Astrocyte (in vitro differentiated cells and primary cell): ENCODE data around the gene PCSK2. TPM values are rescaled to one million over a fixed set of nuclear protein-coding genes. Genes with fewer than 3 reads are reported as not detected.

Experiments used
- DNase-seq: peaks from one replicate; pipeline ENCODE4 v3.0.0-alpha.2; 2010; ENCODE audit warnings: low read depth
- FAIRE-seq: peaks from 2 replicates; lab custom pipeline; 2011; peaks lifted over from hg19 to GRCh38; lab: Jason Lieb, UNC
- H2AFZ ChIP-seq: 2 replicates; pipeline ENCODE4 v1.6.0; 2012; ENCODE audit warnings: low read depth, low read length, inconsistent platforms
- H3K27ac ChIP-seq: 2 replicates; pipeline ENCODE4 v1.5.1; 2011; ENCODE audit warnings: low read depth, low read length, inconsistent platforms
- H3K27me3 ChIP-seq: 2 replicates; pipeline ENCODE4 v1.6.0; 2011; ENCODE audit warnings: low read length, inconsistent platforms; ENCODE audit not compliant: insufficient read depth
- H3K36me3 ChIP-seq: 2 replicates; pipeline ENCODE4 v1.5.1; 2011; ENCODE audit warnings: low read length, inconsistent platforms; ENCODE audit not compliant: insufficient read depth
- H3K4me1 ChIP-seq: 2 replicates; pipeline ENCODE4 v1.5.1; 2011; ENCODE audit warnings: low read length, inconsistent platforms; ENCODE audit not compliant: insufficient read depth
- H3K4me2 ChIP-seq: 2 replicates; pipeline ENCODE4 v1.6.0; 2012; ENCODE audit warnings: low read length, inconsistent platforms
- H3K4me3 ChIP-seq: 2 replicates; pipeline ENCODE4 v1.5.1; 2011; ENCODE audit warnings: low read depth, mild to moderate bottlenecking, low read length, inconsistent platforms; ENCODE audit not compliant: insufficient read depth
- H3K79me2 ChIP-seq: 2 replicates; pipeline ENCODE4 v1.6.0; 2012; ENCODE audit warnings: mild to moderate bottlenecking, low read length, inconsistent platforms; ENCODE audit not compliant: insufficient read depth
- H3K9ac ChIP-seq: 2 replicates; pipeline ENCODE4 v1.6.0; 2012; ENCODE audit warnings: mild to moderate bottlenecking, low read length, inconsistent platforms
- H3K9me3 ChIP-seq: 2 replicates; pipeline ENCODE4 v1.5.1; 2012; ENCODE audit warnings: low read depth, mild to moderate bottlenecking, low read length, inconsistent platforms; ENCODE audit not compliant: insufficient read depth
- H4K20me1 ChIP-seq: 2 replicates; pipeline ENCODE4 v1.6.0; 2012; ENCODE audit warnings: low read length, inconsistent platforms; ENCODE audit not compliant: insufficient read depth
- H3K27ac Mint-ChIP-seq: one replicate; pipeline ENCODE4 v1.8.0; 2021; ENCODE audit warnings: mild to moderate bottlenecking, mixed read lengths; ENCODE audit not compliant: unreplicated experiment
- H3K27me3 Mint-ChIP-seq: one replicate; pipeline ENCODE4 v1.8.0; 2021; ENCODE audit warnings: low read depth, mixed read lengths; ENCODE audit not compliant: unreplicated experiment
- H3K36me3 Mint-ChIP-seq: one replicate; pipeline ENCODE4 v1.8.0; 2021; ENCODE audit warnings: low read depth, mixed read lengths; ENCODE audit not compliant: unreplicated experiment
- H3K4me1 Mint-ChIP-seq: one replicate; pipeline ENCODE4 v1.8.0; 2021; ENCODE audit warnings: low read depth, mixed read lengths; ENCODE audit not compliant: unreplicated experiment
- H3K4me3 Mint-ChIP-seq: one replicate; pipeline ENCODE4 v1.8.0; 2021; ENCODE audit warnings: mild to moderate bottlenecking, moderate library complexity, mixed read lengths; ENCODE audit not compliant: unreplicated experiment
- H3K9me3 Mint-ChIP-seq: one replicate; pipeline ENCODE4 v1.8.0; 2021; ENCODE audit warnings: mild to moderate bottlenecking, mixed read lengths; ENCODE audit not compliant: unreplicated experiment
- EZH2 ChIP-seq: IDR thresholded peaks from 2 replicates; pipeline ENCODE4 v1.6.1; 2012; ENCODE audit warnings: mild to moderate bottlenecking, low read length, inconsistent platforms; ENCODE audit not compliant: insufficient read depth
- total RNA-seq: library from RNA; stranded (reverse); gene quantifications from 2 replicates; pipeline ENCODE4 v1.2.1, GENCODE V29; 2021
- TF ChIP-seq, protein P1 (sequence below): IDR thresholded peaks from 2 replicates; pipeline ENCODE4 v1.5.1; 2011; ENCODE audit warnings: low read depth, mild to moderate bottlenecking, inconsistent platforms, low read length, moderate library complexity; ENCODE audit not compliant: insufficient read depth

The PCSK2 gene
- total RNA-seq, 1 donor from 2014 or later = not detected

DNA sequence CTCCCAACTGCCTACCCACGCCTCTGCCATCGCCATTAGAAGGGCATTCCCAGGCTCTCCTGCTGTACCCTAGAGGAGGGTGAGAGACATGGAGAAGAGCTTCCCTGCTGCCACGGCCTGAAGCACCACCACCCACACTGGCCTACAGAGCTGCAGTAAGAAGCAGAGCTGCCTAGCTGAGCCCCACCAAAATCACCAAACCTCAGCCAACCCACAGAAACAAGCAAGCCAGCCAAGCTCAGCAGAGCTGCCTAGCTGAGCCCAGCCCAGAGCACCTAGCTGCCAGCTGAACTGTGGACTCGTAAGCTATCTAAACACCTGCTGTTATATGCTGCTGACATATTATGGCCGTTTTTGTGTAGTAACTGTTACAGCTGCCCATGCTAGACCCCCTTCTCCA is 149.2 kb downstream of the PCSK2 start:
- FAIRE-seq (no peak), DNase-seq (no peak)
- no peak overlapping the region for H2AFZ ChIP-seq
- H3K4me2 ChIP-seq = no peak overlapping the region
- TF ChIP-seq, protein P1, sequence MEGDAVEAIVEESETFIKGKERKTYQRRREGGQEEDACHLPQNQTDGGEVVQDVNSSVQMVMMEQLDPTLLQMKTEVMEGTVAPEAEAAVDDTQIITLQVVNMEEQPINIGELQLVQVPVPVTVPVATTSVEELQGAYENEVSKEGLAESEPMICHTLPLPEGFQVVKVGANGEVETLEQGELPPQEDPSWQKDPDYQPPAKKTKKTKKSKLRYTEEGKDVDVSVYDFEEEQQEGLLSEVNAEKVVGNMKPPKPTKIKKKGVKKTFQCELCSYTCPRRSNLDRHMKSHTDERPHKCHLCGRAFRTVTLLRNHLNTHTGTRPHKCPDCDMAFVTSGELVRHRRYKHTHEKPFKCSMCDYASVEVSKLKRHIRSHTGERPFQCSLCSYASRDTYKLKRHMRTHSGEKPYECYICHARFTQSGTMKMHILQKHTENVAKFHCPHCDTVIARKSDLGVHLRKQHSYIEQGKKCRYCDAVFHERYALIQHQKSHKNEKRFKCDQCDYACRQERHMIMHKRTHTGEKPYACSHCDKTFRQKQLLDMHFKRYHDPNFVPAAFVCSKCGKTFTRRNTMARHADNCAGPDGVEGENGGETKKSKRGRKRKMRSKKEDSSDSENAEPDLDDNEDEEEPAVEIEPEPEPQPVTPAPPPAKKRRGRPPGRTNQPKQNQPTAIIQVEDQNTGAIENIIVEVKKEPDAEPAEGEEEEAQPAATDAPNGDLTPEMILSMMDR = no peak
- no peak for TF ChIP-seq EZH2
- H3K27ac ChIP-seq = no peak overlapping the region
- H3K4me3 Mint-ChIP-seq = no peak overlapping the region
- no peaks in the 10 kb centered on the region for H3K27me3 ChIP-seq
- H3K36me3 Mint-ChIP-seq = no peaks in the 10 kb centered on the region
- H3K9me3 ChIP-seq = no peaks in the 10 kb centered on the region
- no peaks in the 10 kb centered on the region for H3K79me2 ChIP-seq
- H3K27ac Mint-ChIP-seq = no peak overlapping the region
- H3K36me3 ChIP-seq = no peaks in the 10 kb centered on the region
- H3K9me3 Mint-ChIP-seq = no peaks in the 10 kb centered on the region
- no peaks in the 10 kb centered on the region for H4K20me1 ChIP-seq
- H3K4me1 ChIP-seq = no peaks in the 10 kb centered on the region
- no peaks in the 10 kb centered on the region for H3K4me1 Mint-ChIP-seq
- H3K27me3 Mint-ChIP-seq = peaks cover 8% of the 10 kb centered on the region
- no peak overlapping the region for H3K9ac ChIP-seq
- no peak overlapping the region for H3K4me3 ChIP-seq

DNA sequence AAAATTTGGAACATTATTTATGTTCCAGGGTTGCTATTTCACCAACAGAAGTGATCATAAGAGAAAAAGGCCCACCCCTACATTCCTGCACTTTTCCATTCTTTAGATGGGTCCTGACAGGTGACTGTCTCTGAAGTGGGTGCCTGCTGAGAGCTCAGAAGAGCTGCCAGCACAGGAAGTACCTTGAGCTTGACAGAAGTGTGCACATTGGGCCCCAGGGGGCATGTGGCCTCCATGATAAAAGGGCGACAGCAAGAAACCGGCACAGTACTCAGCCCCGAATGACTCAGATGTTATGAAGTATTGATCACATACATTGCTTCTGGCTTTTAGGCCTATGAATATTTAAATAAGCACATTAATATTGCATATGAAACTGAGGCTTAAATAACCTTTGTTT is 150.4 kb downstream of the PCSK2 start:
- Histone ChIP-seq H3K79me2 (no peaks in the 10 kb centered on the region), H3K4me3 (no peak overlapping the region), H3K36me3 (no peaks in the 10 kb centered on the region), H3K9ac (no peak overlapping the region), H3K4me1 (no peaks in the 10 kb centered on the region), H2AFZ (no peak overlapping the region), H3K4me2 (no peak overlapping the region), H4K20me1 (no peaks in the 10 kb centered on the region), H3K27ac (no peak overlapping the region), H3K27me3 (no peaks in the 10 kb centered on the region), H3K9me3 (no peaks in the 10 kb centered on the region)
- Mint-ChIP-seq H3K4me3 (no peak overlapping the region), H3K9me3 (no peaks in the 10 kb centered on the region), H3K27ac (no peak overlapping the region), H3K27me3 (peaks cover 8% of the 10 kb centered on the region), H3K4me1 (no peaks in the 10 kb centered on the region), H3K36me3 (no peaks in the 10 kb centered on the region)
- DNase-seq (no peak), FAIRE-seq (no peak)
- TF ChIP-seq, protein P1 = no peak
- TF ChIP-seq EZH2 = no peak

DNA sequence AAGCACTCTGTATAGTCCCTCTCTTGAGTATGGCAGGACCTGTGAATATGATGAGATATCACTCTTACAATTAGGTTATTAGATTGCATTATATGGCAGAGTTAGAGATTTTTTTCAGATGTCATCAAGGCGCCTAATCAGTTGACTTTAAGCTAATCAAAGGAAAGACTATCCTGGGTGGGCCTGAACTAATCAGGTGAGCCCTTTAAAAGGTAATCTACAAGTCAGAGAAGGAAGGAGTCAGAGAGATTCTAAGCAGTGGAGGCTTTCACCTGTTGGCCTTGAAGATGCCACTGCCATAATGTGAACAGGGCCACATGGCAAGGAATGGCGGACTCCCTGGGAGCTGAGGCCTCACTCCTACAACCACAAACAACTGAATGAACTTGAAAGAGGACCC is 152.8 kb downstream of the PCSK2 start:
- TF ChIP-seq EZH2 = no peak
- TF ChIP-seq, protein P1 = no peak
- no peak overlapping the region for H3K4me3 ChIP-seq
- no peaks in the 10 kb centered on the region for H3K27me3 ChIP-seq
- no peak overlapping the region for H2AFZ ChIP-seq
- H3K27me3 Mint-ChIP-seq = peaks cover 3% of the 10 kb centered on the region
- FAIRE-seq = no peak
- no peaks in the 10 kb centered on the region for H3K9me3 Mint-ChIP-seq
- DNase-seq = no peak
- H3K36me3 ChIP-seq = no peaks in the 10 kb centered on the region
- no peaks in the 10 kb centered on the region for H4K20me1 ChIP-seq
- no peaks in the 10 kb centered on the region for H3K79me2 ChIP-seq
- H3K27ac Mint-ChIP-seq = no peak overlapping the region
- no peak overlapping the region for H3K27ac ChIP-seq
- H3K4me1 Mint-ChIP-seq = no peaks in the 10 kb centered on the region
- H3K9ac ChIP-seq = no peak overlapping the region
- no peaks in the 10 kb centered on the region for H3K9me3 ChIP-seq
- no peak overlapping the region for H3K4me2 ChIP-seq
- H3K4me3 Mint-ChIP-seq = no peak overlapping the region
- no peaks in the 10 kb centered on the region for H3K36me3 Mint-ChIP-seq
- no peaks in the 10 kb centered on the region for H3K4me1 ChIP-seq
